Gastroesophageal sphincter (tissue), 3 donors: ENCODE measurements around the gene CRELD2.

Source experiments
- CTCF ChIP-seq, 4 experiments: fragments of 200-600 bp in 2 of 4; fragments of 450-650 bp in 2 of 4; sonication (generic) in 1 of 4; IDR thresholded peaks; one replicate each; pipeline ENCODE4 v1.5.1; 2017 to 2019; ENCODE audit warnings: antibody characterized with exemption in 4 of 4, mild to moderate bottlenecking in 2 of 4, moderate library complexity in 2 of 4
- POLR2A ChIP-seq, 2 donors: fragments of 450-650 bp; IDR thresholded peaks; one replicate each; pipeline ENCODE4 v1.6.1; 2017; ENCODE audit warnings: antibody characterized with exemption in 2 of 2, mild to moderate bottlenecking in 2 of 2, moderate library complexity in 1 of 2
- POLR2AphosphoS5 ChIP-seq: sonication (generic); formaldehyde crosslinking; IDR thresholded peaks from one replicate; pipeline ENCODE4 v1.6.1; 2017; ENCODE audit warnings: antibody characterized with exemption

GRCh38 chr22:49924113-49924833 is 5.8 kb downstream of the CRELD2 start:
- TF ChIP-seq CTCF (IDR thresholded peaks at IDR 0.05) (no peak), POLR2A (IDR thresholded peaks at IDR 0.05) (no peak), POLR2AphosphoS5 (no peak)
